Peyer's patch (tissue), 4 donors: ENCODE measurements around the gene FYB1.

Source experiments
- POLR2A ChIP-seq, 2 donors: fragments of 450-650 bp; IDR thresholded peaks; one replicate each; pipeline ENCODE4 v1.5.1; 2017; ENCODE audit warnings: antibody characterized with exemption in 2 of 2, mild to moderate bottlenecking in 2 of 2, moderate library complexity in 2 of 2
- TF ChIP-seq, protein P1 (sequence below), 6 experiments: fragments of 450-650 bp in 4 of 6; fragments of 200-600 bp in 2 of 6; sonication (generic) in 1 of 6; IDR thresholded peaks; one replicate each; pipeline ENCODE4 v1.5.1; 2017 to 2019; ENCODE audit warnings: antibody characterized with exemption in 6 of 6, mild to moderate bottlenecking in 3 of 6, moderate library complexity in 1 of 6

DNA sequence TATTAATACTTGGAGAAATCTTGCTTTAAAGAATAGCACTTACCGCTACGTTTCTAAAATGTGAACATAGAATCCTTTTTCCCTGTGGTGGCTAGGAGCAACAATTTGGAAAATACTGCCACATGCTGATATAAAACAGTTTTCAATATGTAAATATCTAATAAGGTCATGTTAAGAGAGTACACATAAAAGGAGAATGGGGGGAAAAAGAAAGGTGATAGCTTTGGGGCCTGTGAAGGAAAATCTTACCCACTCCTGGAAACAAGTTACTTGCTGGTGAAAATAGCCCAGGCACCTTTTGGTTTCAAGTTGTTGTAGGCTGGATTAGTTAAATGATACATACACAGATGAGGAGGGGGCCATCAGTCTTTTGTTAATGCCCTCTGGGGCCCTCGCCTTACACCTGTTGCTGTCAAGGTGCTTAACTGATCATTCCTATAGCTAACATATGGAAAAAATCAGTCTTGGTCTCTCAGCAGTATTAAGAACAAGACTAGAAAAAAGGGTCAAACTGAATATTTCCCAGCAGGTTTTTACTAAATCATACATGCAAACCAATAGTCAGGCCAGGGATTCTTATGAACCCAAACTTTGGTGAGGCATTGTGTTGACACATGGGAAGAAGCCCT lies 24.1 kb downstream of the FYB1 start:
- TF ChIP-seq POLR2A (IDR thresholded peaks at IDR 0.05) = no peak
- TF ChIP-seq, protein P1, sequence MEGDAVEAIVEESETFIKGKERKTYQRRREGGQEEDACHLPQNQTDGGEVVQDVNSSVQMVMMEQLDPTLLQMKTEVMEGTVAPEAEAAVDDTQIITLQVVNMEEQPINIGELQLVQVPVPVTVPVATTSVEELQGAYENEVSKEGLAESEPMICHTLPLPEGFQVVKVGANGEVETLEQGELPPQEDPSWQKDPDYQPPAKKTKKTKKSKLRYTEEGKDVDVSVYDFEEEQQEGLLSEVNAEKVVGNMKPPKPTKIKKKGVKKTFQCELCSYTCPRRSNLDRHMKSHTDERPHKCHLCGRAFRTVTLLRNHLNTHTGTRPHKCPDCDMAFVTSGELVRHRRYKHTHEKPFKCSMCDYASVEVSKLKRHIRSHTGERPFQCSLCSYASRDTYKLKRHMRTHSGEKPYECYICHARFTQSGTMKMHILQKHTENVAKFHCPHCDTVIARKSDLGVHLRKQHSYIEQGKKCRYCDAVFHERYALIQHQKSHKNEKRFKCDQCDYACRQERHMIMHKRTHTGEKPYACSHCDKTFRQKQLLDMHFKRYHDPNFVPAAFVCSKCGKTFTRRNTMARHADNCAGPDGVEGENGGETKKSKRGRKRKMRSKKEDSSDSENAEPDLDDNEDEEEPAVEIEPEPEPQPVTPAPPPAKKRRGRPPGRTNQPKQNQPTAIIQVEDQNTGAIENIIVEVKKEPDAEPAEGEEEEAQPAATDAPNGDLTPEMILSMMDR (IDR thresholded peaks at IDR 0.05) = no peak
